Measurements from ENCODE around the gene RUNX2. TPM values are rescaled to one million over a fixed set of nuclear protein-coding genes. Genes with fewer than 3 reads are reported as not detected.
A peak's percentile ranks its signal among the peaks of the same experiment; 100 is the strongest.

Gene RUNX2
- total and polyA plus RNA-seq, 12 donors: 0.20 to 3.0 (median 1.6) TPM

- no peak for TF ChIP-seq CTCF (IDR thresholded peaks at IDR 0.05)
- 84 to 86% methylated on average over 6 of the region's 6 CpGs for WGBS, 2 donors
- no peak for ATAC-seq
- peaks cover 0 to 63% (median 25%) of the 10 kb centered on the region in 9 donors for H3K4me1 ChIP-seq
- no peaks in the 10 kb centered on the region for H3K27me3 ChIP-seq
- H3K4me3 ChIP-seq: no peak overlapping the region
- H3K36me3 ChIP-seq: peaks cover 0 to 12% (median 0%) of the 10 kb centered on the region in 9 donors
- no peaks in the 10 kb centered on the region for H3K9me3 ChIP-seq
- intact Hi-C loops (cut with DNase I): no loop called here
- no peak overlapping the region for H3K27ac ChIP-seq
- no peak for DNase-seq
These were observed 113.8 kb downstream of the RUNX2 start for GRCh38 chr6:45441851-45442453.

- Histone ChIP-seq H3K9me3 (no peaks in the 10 kb centered on the region), H3K36me3 (peaks cover 0 to 11% (median 0%) of the 10 kb centered on the region in 9 donors), H3K4me1 (peaks cover 0 to 63% (median 25%) of the 10 kb centered on the region in 9 donors), H3K4me3 (no peak overlapping the region), H3K27ac (no peak overlapping the region), H3K27me3 (no peaks in the 10 kb centered on the region)
- intact Hi-C loops (cut with DNase I): no loop called here
- ATAC-seq (no peak), DNase-seq (no peak)
- 87 to 95% methylated on average over 3 of the region's 3 CpGs for WGBS, 2 donors
- TF ChIP-seq CTCF (IDR thresholded peaks at IDR 0.05): no peak
These were observed 114.6 kb downstream of the RUNX2 start for GRCh38 chr6:45442716-45443115.

- intact Hi-C loops (cut with DNase I): no loop called here
- Histone ChIP-seq H3K27me3 (no peaks in the 10 kb centered on the region), H3K4me1 (peaks cover 0 to 58% (median 27%) of the 10 kb centered on the region in 9 donors), H3K36me3 (no peaks in the 10 kb centered on the region), H3K27ac (peak overlapping the region in 9 of 10 donors; percentile 1 to 85 (median 49)), H3K9me3 (no peaks in the 10 kb centered on the region), H3K4me3 (no peak overlapping the region)
- 25 to 39% methylated on average over 2 of the region's 2 CpGs for WGBS, 2 donors
- DNase-seq (no peak), ATAC-seq (peak in 4 of 8 donors; percentile 6 to 40 (median 28))
- no peak for TF ChIP-seq CTCF (IDR thresholded peaks at IDR 0.05)
These were observed 117.2 kb downstream of the RUNX2 start for GRCh38 chr6:45445364-45445748.

- 8 to 15% methylated on average over 9 of the region's 9 CpGs for WGBS, 2 donors
- no peaks in the 10 kb centered on the region for H3K27me3 ChIP-seq
- H3K9me3 ChIP-seq: no peaks in the 10 kb centered on the region
- H3K4me1 ChIP-seq: peaks cover 0 to 58% (median 27%) of the 10 kb centered on the region in 9 donors
- intact Hi-C loops (cut with DNase I): no loop called here
- peak overlapping the region in 9 of 10 donors; percentile 6 to 85 (median 49) for H3K27ac ChIP-seq
- TF ChIP-seq CTCF (IDR thresholded peaks at IDR 0.05): no peak
- H3K36me3 ChIP-seq: no peaks in the 10 kb centered on the region
- ATAC-seq: peak; percentile 83 to 94 (median 88)
- peak; percentile 23 to 68 for DNase-seq
- H3K4me3 ChIP-seq: no peak overlapping the region
These were observed 117.8 kb downstream of the RUNX2 start for GRCh38 chr6:45445749-45446549.
